ENCODE measurements around the gene TBC1D22B.

- TF ChIP-seq, protein P1, sequence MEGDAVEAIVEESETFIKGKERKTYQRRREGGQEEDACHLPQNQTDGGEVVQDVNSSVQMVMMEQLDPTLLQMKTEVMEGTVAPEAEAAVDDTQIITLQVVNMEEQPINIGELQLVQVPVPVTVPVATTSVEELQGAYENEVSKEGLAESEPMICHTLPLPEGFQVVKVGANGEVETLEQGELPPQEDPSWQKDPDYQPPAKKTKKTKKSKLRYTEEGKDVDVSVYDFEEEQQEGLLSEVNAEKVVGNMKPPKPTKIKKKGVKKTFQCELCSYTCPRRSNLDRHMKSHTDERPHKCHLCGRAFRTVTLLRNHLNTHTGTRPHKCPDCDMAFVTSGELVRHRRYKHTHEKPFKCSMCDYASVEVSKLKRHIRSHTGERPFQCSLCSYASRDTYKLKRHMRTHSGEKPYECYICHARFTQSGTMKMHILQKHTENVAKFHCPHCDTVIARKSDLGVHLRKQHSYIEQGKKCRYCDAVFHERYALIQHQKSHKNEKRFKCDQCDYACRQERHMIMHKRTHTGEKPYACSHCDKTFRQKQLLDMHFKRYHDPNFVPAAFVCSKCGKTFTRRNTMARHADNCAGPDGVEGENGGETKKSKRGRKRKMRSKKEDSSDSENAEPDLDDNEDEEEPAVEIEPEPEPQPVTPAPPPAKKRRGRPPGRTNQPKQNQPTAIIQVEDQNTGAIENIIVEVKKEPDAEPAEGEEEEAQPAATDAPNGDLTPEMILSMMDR (conservative IDR thresholded peaks at IDR 0.05; ENCODE audit: low read length): no peak
- no peak for TF ChIP-seq EZH2phosphoT487 (IDR thresholded peaks at IDR 0.05; ENCODE audit: borderline replicate concordance)
Observed at GRCh38 chr6:37362101-37362828, 104.7 kb downstream of the TBC1D22B start.

Data from Loucy (cell line).